ENCODE results near the gene LOC128125822.
"Not testable (repeated sequence)": the region's sequence is repeated elsewhere in the genome, so short reads cannot be mapped to it uniquely, and the experiment has no call there.

Gene LOC128125822

GRCh38 chr6:63572044-63572746, at the start of gene LOC128125822, which contains the start of gene PTP4A1:
Gene LOC128125822 (plus strand): TSS chr6:63572480.
Gene PTP4A1 (plus strand): TSS chr6:63572480. CDS start chr6:63576881, 4,401 bp downstream.
- DNase-seq (ENCODE audit: low read depth in 1 of 2, low spot score in 1 of 2) = peak; percentile 91 to 95

DNA sequence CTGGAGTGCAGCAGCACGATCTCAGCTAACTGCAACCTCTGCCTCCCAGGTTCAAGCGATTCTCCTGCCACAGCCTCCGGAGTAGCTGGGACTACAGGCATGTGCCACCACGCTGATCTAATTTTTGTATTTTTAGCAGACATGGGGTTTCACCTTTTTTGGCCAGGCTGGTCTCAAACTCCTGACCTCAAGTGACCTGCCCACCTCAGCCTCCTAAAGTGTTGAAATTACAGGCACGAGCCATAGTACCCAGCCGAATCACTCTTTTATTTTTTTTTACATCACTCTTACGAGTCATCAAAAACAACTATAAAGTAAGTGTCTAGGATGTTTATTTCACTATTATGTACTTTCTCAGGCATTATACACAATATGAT, 49.4 kb upstream of the LOC128125822 start:
- DNase-seq (ENCODE audit: low read depth in 1 of 2, low spot score in 1 of 2) = not testable (repeated sequence)

DNA sequence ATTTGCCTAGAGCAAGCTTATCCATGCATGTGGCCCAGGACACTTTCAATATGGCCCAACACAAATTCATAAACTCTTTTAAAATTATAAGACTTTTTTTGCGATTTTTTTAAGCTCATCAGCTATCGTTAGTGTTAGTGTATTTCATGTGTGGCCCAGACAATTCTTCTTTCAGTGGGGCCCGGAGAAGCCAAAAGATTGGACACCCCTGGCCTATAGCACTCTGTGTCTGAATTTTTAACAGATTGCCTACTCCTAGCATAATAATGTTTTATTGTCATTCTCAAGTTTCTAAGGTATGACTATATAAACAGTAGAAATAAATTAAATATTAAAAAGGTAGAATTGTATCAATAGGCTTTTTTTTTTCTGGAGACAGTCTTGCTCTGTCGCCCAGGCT, 48.6 kb upstream of the LOC128125822 start:
- no peak for DNase-seq (ENCODE audit: low read depth in 1 of 2, low spot score in 1 of 2)

GRCh38 chr6:63525186-63525878, 46.9 kb upstream of the LOC128125822 start:
- DNase-seq (ENCODE audit: low read depth in 1 of 2, low spot score in 1 of 2) = no peak

- DNase-seq (ENCODE audit: low read depth in 1 of 2, low spot score in 1 of 2) = no peak
Measured at GRCh38 chr6:63526931-63527330, 45.3 kb upstream of the LOC128125822 start.

DNA sequence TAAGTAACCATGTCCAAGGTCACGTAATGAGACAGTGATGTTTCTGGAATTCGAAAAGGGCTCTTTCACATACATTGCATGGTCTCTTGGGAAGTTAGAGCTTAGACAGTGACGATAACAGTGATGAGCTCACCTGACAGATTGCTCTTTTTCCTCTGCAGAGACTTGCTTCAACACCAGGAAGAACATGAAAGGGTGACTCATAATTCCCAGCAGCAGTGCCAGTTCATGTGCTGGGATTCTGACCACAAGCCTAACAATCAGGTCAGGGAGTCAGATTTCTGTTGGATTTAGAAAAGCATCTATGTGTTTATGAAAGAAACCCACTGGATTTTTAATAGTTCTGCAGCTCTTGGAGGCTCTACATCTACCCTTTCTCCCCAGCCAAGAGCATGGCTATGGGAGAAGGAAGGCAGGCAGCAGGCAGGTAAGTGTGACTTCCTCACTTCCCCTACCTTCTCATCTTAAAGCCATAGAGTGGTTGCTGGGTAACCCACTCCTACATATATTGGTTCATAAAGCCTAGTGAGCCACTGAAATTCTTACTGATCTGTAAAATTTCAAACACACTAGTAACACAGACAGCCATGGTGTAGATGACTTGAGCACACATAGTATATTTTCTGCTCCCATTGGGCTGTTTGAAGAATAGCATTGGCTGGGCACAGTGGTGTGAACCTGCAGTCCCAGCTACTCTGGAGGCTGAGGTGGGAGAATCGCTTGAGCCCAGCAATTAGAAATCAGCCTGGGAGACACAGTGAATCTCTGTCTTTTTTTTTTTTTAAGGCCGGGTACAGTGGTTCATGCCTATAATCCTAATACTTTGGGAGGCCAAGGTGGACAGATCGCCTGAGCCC, 44.4 kb upstream of the LOC128125822 start:
- no peak for DNase-seq (ENCODE audit: low read depth in 1 of 2, low spot score in 1 of 2)

GRCh38 chr6:63529498-63529897, 42.8 kb upstream of the LOC128125822 start:
- no peak for DNase-seq (ENCODE audit: low read depth in 1 of 2, low spot score in 1 of 2)

GRCh38 chr6:63530182-63530581, 42.1 kb upstream of the LOC128125822 start:
- no peak for DNase-seq (ENCODE audit: low read depth in 1 of 2, low spot score in 1 of 2)

- DNase-seq (ENCODE audit: low read depth in 1 of 2, low spot score in 1 of 2) = no peak
Measured at GRCh38 chr6:63530991-63531390, 41.3 kb upstream of the LOC128125822 start.

GRCh38 chr6:63533026-63533425, 39.3 kb upstream of the LOC128125822 start:
- DNase-seq (ENCODE audit: low read depth in 1 of 2, low spot score in 1 of 2) = no peak

DNA sequence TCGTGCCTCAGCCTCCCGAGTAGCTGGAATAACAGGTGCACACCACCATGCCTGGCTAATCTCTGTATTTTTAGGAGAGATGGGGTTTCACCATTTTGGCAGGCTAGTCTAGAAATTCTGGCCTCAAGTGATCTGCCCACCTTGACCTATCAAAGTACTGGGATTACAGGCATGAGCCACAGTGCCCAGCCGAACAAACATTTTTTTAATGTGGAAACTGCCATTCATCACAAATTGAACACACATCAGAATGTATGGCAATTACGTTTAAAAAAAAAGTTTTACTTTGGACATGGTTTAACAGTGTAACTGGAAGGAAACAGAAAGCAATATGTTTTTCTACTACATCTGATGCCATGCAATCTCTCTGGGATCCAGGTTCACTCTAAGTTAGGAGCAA, 38.3 kb upstream of the LOC128125822 start:
- no peak for DNase-seq (ENCODE audit: low read depth in 1 of 2, low spot score in 1 of 2)

GRCh38 chr6:63537201-63537958, 34.9 kb upstream of the LOC128125822 start:
- no peak for DNase-seq (ENCODE audit: low read depth in 1 of 2, low spot score in 1 of 2)

GRCh38 chr6:63537959-63538300, 34.4 kb upstream of the LOC128125822 start:
- no peak for DNase-seq (ENCODE audit: low read depth in 1 of 2, low spot score in 1 of 2)

GRCh38 chr6:63538550-63538949, 33.7 kb upstream of the LOC128125822 start:
- DNase-seq (ENCODE audit: low read depth in 1 of 2, low spot score in 1 of 2) = no peak

GRCh38 chr6:63543001-63543400, 29.3 kb upstream of the LOC128125822 start:
- no peak for DNase-seq (ENCODE audit: low read depth in 1 of 2, low spot score in 1 of 2)

- DNase-seq (ENCODE audit: low read depth in 1 of 2, low spot score in 1 of 2) = no peak
Measured at GRCh38 chr6:63543982-63544381, 28.3 kb upstream of the LOC128125822 start.

DNA sequence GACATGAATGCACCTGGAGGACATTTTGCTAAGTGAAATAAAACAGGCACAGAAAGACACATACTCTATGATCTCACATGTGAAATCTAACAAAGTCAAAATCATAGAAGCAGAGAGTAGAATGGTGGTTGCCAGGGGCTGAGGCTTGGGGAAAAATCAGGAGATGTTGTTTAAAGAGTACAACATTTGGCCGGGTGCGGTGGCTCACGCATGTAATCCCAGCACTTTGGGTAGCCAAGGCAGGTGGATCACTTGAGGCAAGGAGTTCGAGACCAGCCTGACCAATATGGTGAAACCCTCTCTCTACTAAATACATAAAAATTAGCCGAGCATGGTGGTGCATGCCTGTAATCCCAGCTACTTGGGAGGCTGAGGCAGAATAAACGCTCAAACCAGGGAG, 26.0 kb upstream of the LOC128125822 start:
- no peak for DNase-seq (ENCODE audit: low read depth in 1 of 2, low spot score in 1 of 2)

- no peak for DNase-seq (ENCODE audit: low read depth in 1 of 2, low spot score in 1 of 2)
Measured at GRCh38 chr6:63546697-63547096, 25.6 kb upstream of the LOC128125822 start.

- no peak for DNase-seq (ENCODE audit: low read depth in 1 of 2, low spot score in 1 of 2)
Measured at GRCh38 chr6:63549076-63549475, 23.2 kb upstream of the LOC128125822 start.

GRCh38 chr6:63553208-63553607, 19.1 kb upstream of the LOC128125822 start:
- no peak for DNase-seq (ENCODE audit: low read depth in 1 of 2, low spot score in 1 of 2)

DNA sequence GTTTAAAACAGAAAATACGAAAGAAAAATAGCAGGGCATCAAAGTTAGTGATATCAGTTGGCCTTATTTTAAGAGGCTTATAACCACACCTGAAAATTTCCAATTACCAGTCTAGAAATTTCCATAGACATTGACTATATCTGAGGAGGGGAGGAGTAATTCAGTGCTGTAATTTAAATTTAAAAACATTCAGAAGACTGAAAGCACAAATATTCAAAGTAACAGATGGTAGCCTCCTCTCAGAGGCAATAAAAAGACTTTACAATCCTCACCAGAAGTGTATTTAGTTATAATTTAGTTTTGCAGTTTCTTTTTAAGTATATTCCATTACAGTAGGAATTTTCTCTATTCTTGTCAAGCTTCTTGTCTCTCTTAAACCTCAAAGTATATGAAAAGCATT, 18.4 kb upstream of the LOC128125822 start:
- DNase-seq (ENCODE audit: low read depth in 1 of 2, low spot score in 1 of 2) = no peak
